NAMALWA (cell line): ENCODE data around the gene REV3L.
A peak's percentile ranks its signal among the peaks of the same experiment; 100 is the strongest.
"Not testable (repeated sequence)": the region's sequence is repeated elsewhere in the genome, so short reads cannot be mapped to it uniquely, and the experiment has no call there.

Source experiments
- DNase-seq: peaks from one replicate; pipeline ENCODE4 v3.0.0-alpha.2; 2015; ENCODE audit warnings: low spot score

Gene REV3L, protein sequence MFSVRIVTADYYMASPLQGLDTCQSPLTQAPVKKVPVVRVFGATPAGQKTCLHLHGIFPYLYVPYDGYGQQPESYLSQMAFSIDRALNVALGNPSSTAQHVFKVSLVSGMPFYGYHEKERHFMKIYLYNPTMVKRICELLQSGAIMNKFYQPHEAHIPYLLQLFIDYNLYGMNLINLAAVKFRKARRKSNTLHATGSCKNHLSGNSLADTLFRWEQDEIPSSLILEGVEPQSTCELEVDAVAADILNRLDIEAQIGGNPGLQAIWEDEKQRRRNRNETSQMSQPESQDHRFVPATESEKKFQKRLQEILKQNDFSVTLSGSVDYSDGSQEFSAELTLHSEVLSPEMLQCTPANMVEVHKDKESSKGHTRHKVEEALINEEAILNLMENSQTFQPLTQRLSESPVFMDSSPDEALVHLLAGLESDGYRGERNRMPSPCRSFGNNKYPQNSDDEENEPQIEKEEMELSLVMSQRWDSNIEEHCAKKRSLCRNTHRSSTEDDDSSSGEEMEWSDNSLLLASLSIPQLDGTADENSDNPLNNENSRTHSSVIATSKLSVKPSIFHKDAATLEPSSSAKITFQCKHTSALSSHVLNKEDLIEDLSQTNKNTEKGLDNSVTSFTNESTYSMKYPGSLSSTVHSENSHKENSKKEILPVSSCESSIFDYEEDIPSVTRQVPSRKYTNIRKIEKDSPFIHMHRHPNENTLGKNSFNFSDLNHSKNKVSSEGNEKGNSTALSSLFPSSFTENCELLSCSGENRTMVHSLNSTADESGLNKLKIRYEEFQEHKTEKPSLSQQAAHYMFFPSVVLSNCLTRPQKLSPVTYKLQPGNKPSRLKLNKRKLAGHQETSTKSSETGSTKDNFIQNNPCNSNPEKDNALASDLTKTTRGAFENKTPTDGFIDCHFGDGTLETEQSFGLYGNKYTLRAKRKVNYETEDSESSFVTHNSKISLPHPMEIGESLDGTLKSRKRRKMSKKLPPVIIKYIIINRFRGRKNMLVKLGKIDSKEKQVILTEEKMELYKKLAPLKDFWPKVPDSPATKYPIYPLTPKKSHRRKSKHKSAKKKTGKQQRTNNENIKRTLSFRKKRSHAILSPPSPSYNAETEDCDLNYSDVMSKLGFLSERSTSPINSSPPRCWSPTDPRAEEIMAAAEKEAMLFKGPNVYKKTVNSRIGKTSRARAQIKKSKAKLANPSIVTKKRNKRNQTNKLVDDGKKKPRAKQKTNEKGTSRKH (N-terminal part only)

DNA sequence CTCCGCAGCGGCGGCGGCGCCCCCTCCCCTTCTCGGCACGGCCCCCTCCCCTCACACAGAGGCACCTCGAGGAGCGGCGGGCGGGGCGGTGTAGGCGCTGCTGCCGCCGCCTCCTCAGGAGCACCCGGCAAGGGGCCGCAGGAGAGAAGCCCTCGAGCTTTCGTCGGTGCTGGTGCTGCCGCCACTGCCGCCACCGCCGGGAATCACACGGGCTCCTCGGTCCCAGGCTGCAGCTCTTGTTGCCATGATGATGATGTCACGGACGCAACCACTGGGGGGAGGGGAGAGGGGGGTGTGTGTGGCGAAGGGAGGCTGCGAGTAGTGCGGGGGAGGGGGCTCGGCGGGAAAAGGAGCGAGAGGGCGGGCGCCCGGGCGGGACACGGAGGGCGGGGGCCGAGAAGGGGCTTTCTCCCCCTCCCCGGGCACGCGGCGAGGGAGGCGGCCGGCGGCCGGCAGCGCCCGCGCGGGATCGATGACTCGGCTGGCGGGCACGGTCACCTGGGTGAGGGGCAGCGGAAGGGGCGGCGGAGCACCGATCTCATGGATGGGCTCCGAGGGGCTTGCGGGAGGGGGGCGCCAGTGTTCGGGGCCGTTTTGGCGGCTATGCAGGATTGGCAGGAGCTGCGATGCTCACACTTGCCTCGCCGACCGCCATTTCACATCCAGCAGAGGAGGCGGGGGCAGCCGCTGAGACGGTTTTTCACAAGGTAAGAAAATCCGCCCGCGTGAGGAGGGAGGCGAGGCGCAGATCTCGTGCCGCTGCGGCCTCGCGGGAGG lies at the start of gene REV3L:
Gene REV3L, minus strand, starts transcription at position 260 of the 777 bp plus-strand sequence. CDS start 330 bp downstream, outside the sequence.
- peak; percentile 94 for DNase-seq

- no peak for DNase-seq
Observed at GRCh38 chr6:111531185-111531584, 48.2 kb upstream of the REV3L start.

DNA sequence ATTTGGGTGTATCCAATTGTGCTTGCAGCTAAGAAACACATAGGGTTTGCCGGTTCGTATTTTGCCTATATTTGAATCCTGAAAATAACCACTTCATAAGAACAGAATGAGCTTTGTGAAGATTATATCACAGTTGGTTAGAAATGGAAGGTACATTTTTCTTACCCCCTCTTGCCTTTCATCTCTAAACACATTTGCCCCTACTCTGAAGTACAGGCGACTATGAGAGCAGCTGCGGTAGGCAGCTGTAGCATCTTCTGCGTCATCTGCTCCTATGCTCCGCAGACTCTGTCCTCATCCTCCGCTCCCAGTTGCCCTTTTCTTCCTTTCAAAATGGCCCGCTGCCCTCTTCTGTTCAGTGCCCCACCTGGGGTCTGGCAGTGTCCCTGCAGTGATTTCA lies 47.6 kb upstream of the REV3L start:
- DNase-seq, result no peak

DNA sequence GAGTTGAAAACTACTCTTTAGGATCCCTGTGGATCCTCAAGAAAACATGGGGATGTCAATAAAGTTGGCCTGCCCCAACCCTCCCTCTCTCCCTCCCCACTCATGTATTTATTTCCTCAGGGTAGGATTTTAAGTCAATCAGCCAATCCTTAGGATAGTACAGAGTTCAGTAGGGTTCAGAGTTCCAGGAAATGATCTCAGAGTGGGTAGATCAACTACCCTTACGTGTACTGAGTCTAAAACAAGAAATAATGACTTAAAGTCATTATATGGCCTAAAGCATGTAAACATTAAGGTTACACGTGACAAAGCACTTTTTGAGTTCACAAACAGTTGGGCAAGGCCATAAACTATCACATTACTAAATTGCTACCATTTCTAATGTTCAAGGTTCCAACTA lies 47.2 kb upstream of the REV3L start:
- no peak for DNase-seq

- DNase-seq, result no peak
Observed at GRCh38 chr6:111527367-111527766, 44.3 kb upstream of the REV3L start.

DNA sequence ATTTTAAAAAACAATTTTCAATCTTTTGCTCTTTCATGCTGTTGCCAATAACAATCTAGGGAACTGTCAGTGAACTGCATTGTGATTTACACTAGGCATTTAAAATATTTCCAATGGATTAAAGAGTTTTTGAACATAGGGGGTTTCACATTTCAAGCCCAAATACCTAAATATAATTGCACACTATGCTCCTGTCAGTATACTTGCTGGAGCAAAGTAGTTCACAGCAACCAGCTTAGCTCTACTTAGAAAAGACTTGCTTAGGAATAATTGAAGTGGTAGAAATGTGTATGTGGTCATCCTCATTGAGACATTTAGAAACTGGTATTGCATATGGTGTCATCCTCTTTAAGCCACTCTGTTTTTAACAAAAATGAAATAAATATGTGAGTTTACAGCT lies 41.7 kb upstream of the REV3L start:
- no peak for DNase-seq

DNA sequence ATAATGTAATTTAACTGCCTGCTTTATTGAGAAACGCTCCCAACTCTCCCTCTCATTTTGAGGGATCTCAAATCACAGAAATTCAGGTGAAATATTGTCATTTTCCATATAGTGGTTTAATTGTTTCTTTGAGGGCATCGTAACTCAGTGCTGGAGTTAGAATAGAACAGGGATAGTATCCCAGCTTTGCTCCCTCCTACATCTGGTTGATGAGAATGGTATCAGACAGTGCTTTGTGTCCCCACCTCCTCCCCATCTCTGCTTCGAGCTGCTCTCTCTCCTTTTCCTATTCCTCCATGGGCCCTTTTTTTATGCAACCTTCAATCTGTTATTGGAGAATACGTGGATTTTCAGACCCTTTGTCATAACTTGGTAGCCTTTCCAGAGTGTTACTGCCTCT lies 41.2 kb upstream of the REV3L start:
- DNase-seq, result no peak

DNA sequence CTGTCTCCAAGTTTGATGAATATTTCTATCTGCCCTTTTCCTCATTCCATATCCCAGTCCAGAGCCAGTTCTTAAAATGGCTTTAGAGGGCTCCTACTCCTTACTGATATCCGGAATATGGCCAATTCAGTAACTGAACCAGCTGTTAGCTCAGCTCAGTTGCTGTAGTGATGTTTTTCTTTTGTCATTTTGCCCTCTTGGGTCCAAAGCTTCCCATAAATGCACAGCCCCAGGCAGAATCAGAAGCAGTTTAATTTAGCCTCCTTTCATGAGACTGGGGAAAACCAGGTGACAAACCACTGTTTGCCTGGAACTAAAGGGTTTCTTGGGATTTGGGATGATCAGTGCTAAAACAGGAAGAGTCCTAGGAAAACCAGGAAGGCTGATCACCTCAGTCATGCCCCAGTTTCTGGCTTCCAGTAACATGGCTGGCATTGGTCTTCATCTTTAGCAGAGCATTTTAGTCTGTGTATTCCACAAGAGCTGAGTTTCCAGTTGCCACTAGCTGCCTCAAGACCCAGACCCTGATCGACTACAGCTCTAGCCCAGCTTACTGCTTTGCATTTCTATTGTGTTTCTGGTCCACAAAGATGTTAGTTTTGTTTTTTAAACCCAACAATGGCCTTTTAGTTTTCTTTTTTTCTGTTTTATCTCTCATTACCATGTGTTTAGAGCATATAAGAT lies 40.6 kb upstream of the REV3L start:
- no peak for DNase-seq

DNA sequence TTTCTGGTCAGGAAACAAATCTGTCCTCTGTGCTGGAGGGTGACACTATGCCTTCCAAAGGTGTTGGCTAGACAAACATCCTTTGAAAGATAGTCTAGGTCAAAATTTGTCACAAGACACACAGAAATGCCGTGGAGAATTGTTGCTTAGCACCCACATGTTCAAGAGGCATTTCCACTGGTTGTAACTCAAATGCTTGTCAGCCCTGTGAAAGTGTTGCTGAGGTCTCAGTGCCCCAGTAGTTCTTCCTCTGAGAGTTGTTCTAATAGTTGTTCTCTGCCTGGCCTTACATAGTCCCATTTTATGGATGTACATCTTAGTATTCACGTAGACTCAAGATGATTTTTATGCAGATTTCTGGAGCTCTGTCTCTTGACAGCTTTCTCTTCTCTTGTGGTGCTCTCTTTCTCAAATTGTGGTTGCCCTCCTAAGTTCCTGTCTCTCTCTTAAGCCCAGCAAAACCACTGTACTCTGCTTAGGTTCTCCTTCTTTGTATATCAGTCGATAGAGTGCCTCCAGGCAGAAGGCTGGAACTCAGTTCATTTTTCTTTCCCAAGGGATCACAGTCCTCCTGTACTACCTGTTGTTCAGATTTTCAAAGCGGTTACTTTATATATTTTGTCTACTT lies 39.5 kb upstream of the REV3L start:
- no peak for DNase-seq

- DNase-seq, result no peak
Observed at GRCh38 chr6:111521497-111522270, 38.7 kb upstream of the REV3L start.

DNA sequence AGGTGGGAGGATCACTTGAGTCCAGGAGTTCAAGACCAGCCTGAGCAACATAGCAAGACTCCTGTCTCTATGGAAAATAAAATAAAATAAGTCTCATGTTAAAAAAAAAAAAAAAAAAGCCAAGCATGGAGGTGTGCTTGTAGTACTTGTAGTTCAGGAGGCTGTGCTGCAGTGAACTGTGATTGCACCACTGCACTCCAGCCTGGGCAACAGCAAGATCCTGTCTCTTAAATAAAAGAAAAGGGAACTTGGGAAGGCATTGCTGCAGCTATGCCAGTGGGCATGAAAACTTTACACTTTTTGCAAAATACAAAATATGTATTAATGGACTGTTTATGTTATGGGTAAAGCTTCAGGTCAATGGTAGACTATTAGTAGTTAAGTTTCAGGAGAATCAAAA lies 37.5 kb upstream of the REV3L start:
- DNase-seq, result no peak

DNA sequence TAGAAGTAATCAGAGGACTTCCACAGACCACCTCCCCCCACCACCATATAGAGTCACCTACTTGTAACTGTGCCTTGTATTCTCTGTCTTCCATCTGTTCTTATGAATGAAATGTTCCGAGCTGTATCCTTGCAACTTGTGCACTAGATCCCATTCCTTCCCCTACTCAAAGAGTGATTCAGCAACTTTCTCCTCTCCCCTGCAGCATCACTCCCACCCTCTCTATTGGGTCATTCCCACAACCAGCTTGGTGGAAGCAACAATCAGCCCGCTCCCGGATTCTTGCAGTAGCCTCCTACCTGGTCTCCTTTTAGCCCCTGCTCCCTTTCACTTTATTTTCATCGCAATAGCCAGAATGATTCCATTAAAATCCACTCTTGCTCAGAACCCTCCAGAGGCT lies 34.9 kb upstream of the REV3L start:
- DNase-seq, result no peak

DNA sequence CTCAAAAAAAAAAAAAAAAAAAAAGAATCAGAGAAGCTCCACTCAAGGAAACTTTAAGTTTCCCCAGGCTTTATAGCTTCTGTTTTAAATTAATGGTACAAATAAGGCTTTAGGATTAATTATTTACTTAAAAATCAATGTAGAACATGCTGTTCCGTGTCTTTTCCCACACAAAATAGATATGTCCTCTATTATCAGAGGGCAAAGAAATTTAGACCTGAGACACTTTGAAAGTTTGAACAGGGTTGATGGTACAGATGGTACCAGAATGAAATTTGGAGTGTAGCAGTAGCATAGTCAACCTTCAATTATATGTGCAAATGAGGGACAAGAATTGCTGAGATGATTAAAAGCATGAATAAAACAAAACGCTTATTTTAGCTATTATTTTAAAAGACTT lies 32.2 kb upstream of the REV3L start:
- DNase-seq, result no peak

DNA sequence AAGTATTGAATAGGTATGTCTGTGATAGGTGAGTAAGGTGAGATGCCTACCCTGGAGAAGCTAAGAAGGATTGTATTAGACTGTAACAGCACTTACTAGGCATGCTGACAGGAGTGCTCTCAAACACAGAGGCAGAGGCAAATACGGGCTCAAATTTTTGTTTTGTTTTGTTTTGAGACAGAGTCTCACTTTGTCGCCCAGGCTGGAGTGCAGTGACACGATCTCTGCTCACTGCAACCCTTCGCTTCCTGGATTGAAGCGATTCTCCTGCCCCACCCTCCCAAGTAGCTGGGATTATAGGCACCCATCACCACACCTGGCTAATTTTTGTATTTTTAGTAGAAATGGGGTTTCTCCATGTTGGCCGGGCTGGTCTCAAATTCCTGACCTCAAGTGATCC lies 31.5 kb upstream of the REV3L start:
- not testable (repeated sequence) for DNase-seq

- not testable (repeated sequence) for DNase-seq
Observed at GRCh38 chr6:111507219-111507618, 24.2 kb upstream of the REV3L start.

DNA sequence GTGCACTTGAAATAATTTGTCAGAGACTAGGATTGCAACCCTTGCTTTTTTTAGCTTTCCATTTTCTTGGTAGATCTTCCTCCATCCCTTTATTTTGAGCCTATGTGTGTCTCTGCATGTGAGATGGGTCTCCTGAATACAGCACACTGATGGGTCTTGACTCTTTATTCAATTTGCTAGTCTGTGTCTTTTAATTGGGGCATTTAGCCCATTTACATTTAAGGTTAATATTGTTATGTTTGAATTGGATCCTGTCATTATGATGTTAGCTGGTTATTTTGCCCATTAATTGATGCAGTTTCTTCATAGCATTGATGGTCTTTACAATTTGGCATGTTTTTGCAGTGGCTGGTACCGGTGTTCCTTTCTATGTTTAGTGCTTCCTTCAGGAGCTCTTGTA lies 22.5 kb upstream of the REV3L start:
- DNase-seq, result not testable (repeated sequence)

DNA sequence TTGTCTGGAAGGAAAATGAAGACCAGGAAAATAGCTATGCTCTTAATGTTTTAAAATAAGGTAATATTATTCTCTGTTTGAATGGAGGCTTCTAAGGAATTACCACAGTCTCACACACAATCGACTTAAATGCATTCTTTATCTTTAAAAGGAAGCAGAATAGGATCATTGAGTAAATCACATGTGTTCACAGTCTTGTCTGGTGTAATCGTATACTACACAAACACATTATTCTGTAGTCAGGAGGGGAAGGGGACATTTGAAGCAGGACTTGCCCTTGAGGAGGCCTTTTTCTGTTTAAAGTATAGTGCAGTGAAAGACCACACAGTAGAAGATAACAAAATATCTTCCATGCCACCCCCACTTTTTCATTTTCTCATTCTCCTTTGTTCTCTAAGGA lies 20.6 kb upstream of the REV3L start:
- DNase-seq, result no peak

DNA sequence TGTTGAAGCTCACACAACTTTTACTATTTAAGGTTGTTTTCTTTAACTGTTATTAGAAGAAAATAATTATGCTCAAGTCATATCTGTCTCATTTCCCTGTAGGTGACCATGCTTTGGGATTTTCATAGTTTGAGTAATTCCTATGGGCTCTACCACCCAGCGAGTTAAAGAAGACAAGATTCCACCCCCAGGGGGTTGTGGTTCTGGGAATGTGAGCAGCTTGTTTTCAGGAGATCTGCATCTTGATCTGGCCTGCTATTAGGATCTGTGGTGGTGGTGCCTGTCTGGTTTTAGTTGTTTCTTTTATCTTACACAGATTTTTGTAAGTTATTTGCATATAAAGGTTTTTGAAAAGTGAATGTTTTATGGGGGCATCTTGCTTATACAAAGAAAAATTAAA lies 20.2 kb upstream of the REV3L start:
- DNase-seq, result no peak

DNA sequence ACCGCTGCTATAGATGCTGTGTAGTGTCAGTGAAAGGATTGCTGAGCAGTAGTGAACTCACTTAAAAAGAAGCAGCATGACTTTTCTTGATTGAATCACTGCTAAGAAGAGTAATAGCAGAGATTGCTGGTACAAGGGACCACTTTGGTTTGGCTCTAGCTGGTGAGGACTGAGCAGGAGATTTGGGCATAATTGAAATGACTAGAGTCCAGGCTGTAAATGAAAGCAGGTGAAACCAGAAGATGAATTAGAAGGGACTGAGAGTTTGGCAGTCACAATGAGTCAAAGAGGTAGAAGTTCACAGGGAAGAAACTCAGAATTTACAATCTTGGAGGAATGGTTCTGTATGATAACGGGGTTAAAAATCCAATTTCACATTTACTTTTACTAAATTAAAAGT lies 19.1 kb upstream of the REV3L start:
- DNase-seq, result no peak

DNA sequence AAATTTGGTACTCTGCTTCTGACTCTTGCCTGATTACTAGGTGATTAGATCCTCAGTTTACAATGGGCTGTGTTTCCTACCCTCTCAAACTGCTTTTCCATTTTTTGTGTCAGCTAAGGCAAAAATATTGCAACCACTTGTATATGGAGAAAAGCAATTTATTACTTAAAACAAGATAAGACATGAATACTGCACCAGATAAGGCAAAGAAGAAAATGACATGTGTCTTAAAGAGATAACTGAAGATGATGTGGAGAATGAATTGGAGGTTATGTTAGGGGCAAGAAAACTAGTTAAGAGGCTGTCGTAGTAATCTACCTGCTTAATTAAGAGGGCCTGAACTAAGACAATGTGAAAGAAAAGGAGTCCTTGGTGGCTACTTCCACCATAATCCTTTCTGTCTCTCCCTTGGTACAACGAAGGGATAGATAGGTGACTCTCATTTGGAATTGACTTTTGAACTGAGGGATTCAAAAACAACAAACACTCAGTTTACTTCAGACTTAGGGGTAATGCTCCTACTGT lies 16.3 kb upstream of the REV3L start:
- no peak for DNase-seq
